HFFc6 (cell line): ENCODE results near the gene CPB1. TPM values are rescaled to one million over a fixed set of nuclear protein-coding genes. Genes with fewer than 3 reads are reported as not detected.

Source experiments
- DNase-seq: peaks from one replicate; pipeline ENCODE4 v3.0.0-alpha.2; 2018
- H3K27ac Mint-ChIP-seq: 2 replicates; pipeline ENCODE4 v1.8.0; 2020; ENCODE audit warnings: mild to moderate bottlenecking, mixed read lengths
- H3K27me3 Mint-ChIP-seq: 2 replicates; pipeline ENCODE4 v1.8.0; 2021; ENCODE audit warnings: mild to moderate bottlenecking, moderate library complexity, mixed read lengths; ENCODE audit not compliant: insufficient read depth
- H3K36me3 Mint-ChIP-seq: 2 replicates; pipeline ENCODE4 v1.8.0; 2021; ENCODE audit warnings: low read depth, mixed read lengths
- H3K4me1 Mint-ChIP-seq: 2 replicates; pipeline ENCODE4 v1.8.0; 2020; ENCODE audit warnings: low read depth, mixed read lengths
- H3K4me3 Mint-ChIP-seq: 2 replicates; pipeline ENCODE4 v1.8.0; 2020; ENCODE audit warnings: mild to moderate bottlenecking, moderate library complexity, mixed read lengths
- H3K9me3 Mint-ChIP-seq: 2 replicates; pipeline ENCODE4 v1.8.0; 2020; ENCODE audit warnings: mild to moderate bottlenecking, mixed read lengths
- total RNA-seq, 6 experiments: library from RNA; stranded (reverse); fragmentation: NEBNext Ultra II Directional; extraction: Animal tissue kit (Norgen Biotek cat#: 25700); gene quantifications; 2 replicates in 1 of 6; 3 replicates in 5 of 6; pipeline ENCODE4 v1.2.3, GENCODE V29; 2021
- TF ChIP-seq, protein P1 (sequence below): fragments of 200-600 bp; sonication (generic); IDR thresholded peaks from 2 replicates; pipeline ENCODE4 v1.5.0; 2021; ENCODE audit warnings: antibody characterized with exemption, mild to moderate bottlenecking

CPB1 gene
- total RNA-seq, 6 experiments from 2014 or later, result not detected

DNA sequence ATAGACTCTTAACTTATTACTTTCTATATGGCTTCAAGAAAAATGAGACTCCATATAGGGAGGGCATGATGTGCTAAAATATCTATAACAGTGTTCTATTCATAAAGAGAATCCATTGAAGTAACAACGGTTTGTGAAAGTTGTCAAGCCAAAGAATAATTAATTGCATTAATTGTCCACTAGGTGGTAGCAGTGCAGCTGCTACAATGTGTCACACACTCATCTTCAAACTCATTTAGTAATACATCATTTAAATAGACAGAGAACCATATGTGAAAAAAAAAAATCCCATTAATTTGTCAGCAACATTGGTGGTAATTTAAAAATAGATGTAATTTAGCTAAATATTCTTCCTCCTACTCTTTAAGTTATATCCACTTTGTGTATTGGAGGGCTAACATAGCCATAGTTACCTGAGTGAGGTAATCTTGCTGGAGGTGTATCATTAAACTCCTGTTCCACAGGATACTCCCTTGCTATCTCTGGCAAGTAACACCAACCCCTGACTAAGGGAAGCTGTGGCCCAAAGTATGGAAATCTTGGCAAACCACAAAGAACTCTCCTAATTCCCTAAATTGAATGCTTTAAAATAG lies 33.8 kb downstream of the CPB1 start:
- Mint-ChIP-seq H3K27ac (no peak overlapping the region), H3K4me3 (no peak overlapping the region), H3K27me3 (peaks cover 2% of the 10 kb centered on the region; the same call in 1 of the 2 replicates), H3K9me3 (no peaks in the 10 kb centered on the region), H3K36me3 (no peaks in the 10 kb centered on the region), H3K4me1 (peaks cover 14% of the 10 kb centered on the region)
- TF ChIP-seq, protein P1, sequence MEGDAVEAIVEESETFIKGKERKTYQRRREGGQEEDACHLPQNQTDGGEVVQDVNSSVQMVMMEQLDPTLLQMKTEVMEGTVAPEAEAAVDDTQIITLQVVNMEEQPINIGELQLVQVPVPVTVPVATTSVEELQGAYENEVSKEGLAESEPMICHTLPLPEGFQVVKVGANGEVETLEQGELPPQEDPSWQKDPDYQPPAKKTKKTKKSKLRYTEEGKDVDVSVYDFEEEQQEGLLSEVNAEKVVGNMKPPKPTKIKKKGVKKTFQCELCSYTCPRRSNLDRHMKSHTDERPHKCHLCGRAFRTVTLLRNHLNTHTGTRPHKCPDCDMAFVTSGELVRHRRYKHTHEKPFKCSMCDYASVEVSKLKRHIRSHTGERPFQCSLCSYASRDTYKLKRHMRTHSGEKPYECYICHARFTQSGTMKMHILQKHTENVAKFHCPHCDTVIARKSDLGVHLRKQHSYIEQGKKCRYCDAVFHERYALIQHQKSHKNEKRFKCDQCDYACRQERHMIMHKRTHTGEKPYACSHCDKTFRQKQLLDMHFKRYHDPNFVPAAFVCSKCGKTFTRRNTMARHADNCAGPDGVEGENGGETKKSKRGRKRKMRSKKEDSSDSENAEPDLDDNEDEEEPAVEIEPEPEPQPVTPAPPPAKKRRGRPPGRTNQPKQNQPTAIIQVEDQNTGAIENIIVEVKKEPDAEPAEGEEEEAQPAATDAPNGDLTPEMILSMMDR, result peak; percentile 96
- peak; percentile 39 for DNase-seq

DNA sequence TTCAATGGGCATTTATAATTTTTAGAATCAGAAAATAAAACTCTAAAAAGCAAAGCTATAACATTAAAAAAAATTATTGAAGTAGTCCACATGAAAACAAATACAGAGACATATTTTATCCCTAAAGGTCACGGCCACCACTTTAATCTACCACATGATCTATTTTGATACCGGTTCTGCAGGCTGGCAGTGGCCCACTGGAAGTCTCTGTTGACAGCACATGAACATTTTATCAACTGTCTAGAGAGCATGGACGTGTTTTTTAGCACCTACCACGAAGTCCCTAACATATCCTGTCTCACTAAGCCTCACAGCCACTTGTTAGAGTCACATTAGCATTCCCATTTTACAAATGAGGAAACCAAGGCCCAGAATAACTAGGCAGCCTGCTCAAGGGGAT lies 35.7 kb downstream of the CPB1 start:
- peaks cover 23% of the 10 kb centered on the region for H3K4me1 Mint-ChIP-seq
- no peaks in the 10 kb centered on the region for H3K36me3 Mint-ChIP-seq
- TF ChIP-seq, protein P1, result no peak
- no peak for DNase-seq
- no peaks in the 10 kb centered on the region for H3K9me3 Mint-ChIP-seq
- H3K27me3 Mint-ChIP-seq, result peaks cover 2% of the 10 kb centered on the region; the same call in 1 of the 2 replicates
- H3K4me3 Mint-ChIP-seq, result no peak overlapping the region
- H3K27ac Mint-ChIP-seq, result no peak overlapping the region

GRCh38 chr3:148863814-148864213 lies 36.2 kb downstream of the CPB1 start:
- TF ChIP-seq, protein P1, result no peak
- H3K4me1 Mint-ChIP-seq, result peaks cover 23% of the 10 kb centered on the region
- no peaks in the 10 kb centered on the region for H3K9me3 Mint-ChIP-seq
- H3K27me3 Mint-ChIP-seq, result peaks cover 2% of the 10 kb centered on the region; the same call in 1 of the 2 replicates
- no peak overlapping the region for H3K4me3 Mint-ChIP-seq
- H3K27ac Mint-ChIP-seq, result no peak overlapping the region
- no peaks in the 10 kb centered on the region for H3K36me3 Mint-ChIP-seq
- DNase-seq, result no peak

DNA sequence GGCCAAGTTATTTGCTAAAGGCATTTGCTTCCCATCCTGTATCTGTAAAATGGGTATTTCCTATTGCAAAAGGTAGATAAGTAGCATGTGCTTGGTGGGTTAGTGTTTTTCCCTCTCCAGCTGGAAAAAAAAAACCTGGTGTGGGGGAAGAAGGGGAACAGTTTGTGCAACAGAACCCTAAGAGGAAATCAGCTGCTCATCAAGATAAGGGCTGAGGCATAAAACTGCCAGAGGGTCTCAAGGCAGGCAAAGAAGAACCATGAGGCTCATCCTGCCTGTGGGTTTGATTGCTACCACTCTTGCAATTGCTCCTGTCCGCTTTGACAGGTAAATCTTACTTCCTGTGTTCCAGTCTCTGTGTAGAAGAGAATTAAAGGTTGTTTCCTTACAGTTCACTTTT lies 37.4 kb downstream of the CPB1 start, which contains the start of gene CPA3:
Gene CPA3 (plus strand): TSS at position 248 of the 400 bp plus-strand sequence. CDS start 12 bp downstream, at position 260.
- no peak for DNase-seq
- H3K4me3 Mint-ChIP-seq, result no peak within 1 kb of the TSS

GRCh38 chr3:148866261-148866660 lies 38.6 kb downstream of the CPB1 start:
- TF ChIP-seq, protein P1, result no peak
- no peaks in the 10 kb centered on the region for H3K9me3 Mint-ChIP-seq
- H3K27me3 Mint-ChIP-seq, result no peaks in the 10 kb centered on the region
- peak; percentile 70 for DNase-seq
- H3K4me3 Mint-ChIP-seq, result no peak overlapping the region
- H3K27ac Mint-ChIP-seq, result no peak overlapping the region; the same call in 1 of the 2 replicates
- peaks cover 23% of the 10 kb centered on the region for H3K4me1 Mint-ChIP-seq
- H3K36me3 Mint-ChIP-seq, result no peaks in the 10 kb centered on the region

More for the DNA sequence above, 37.4 kb downstream of the CPB1 start, which contains the start of gene CPA3:
- Mint-ChIP-seq H3K27ac (no peak within 1 kb of the TSS; the same call in 1 of the 2 replicates), H3K4me1 (peaks cover 23% of the 10 kb centered on the region), H3K9me3 (no peaks in the 10 kb centered on the region), H3K36me3 (no peaks in the 10 kb centered on the region), H3K27me3 (no peaks in the 10 kb centered on the region)
- TF ChIP-seq, protein P1, result no peak
